NCI-H1436 (cell line): ENCODE results near the gene NT5DC2.

Source experiments
- DNase-seq: peaks from one replicate; lab custom pipeline; 2025; lab: John Stamatoyannopoulos, UW

Gene NT5DC2

GRCh38 chr3:52524752-52525679 is 8.6 kb downstream of the NT5DC2 start:
- no peak for DNase-seq

- DNase-seq, result no peak
Observed at GRCh38 chr3:52524258-52524751, 9.4 kb downstream of the NT5DC2 start.

- no peak for DNase-seq
Observed at GRCh38 chr3:52523386-52524257, 10.0 kb downstream of the NT5DC2 start.

GRCh38 chr3:52522651-52523251 is 10.9 kb downstream of the NT5DC2 start:
- no peak for DNase-seq

- DNase-seq, result no peak
Observed at GRCh38 chr3:52521881-52522650, 11.6 kb downstream of the NT5DC2 start.

- no peak for DNase-seq
Observed at GRCh38 chr3:52521488-52521824, 12.2 kb downstream of the NT5DC2 start.

- DNase-seq, result no peak
Observed at GRCh38 chr3:52520716-52521487, 12.8 kb downstream of the NT5DC2 start.

GRCh38 chr3:52520141-52520667 is 13.5 kb downstream of the NT5DC2 start:
- DNase-seq, result no peak

- DNase-seq, result no peak
Observed at GRCh38 chr3:52519445-52520140, 14.1 kb downstream of the NT5DC2 start.

- DNase-seq, result no peak
Observed at GRCh38 chr3:52518723-52519444, 14.8 kb downstream of the NT5DC2 start.

GRCh38 chr3:52517796-52518722 is 15.6 kb downstream of the NT5DC2 start:
- DNase-seq, result no peak

GRCh38 chr3:52516509-52517195 is 17.0 kb downstream of the NT5DC2 start:
- DNase-seq, result no peak

GRCh38 chr3:52515192-52515591 is 18.5 kb downstream of the NT5DC2 start:
- no peak for DNase-seq

GRCh38 chr3:52514576-52514975 is 19.1 kb downstream of the NT5DC2 start:
- no peak for DNase-seq

GRCh38 chr3:52513281-52513680 is 20.4 kb downstream of the NT5DC2 start:
- no peak for DNase-seq

GRCh38 chr3:52512727-52513126 is 20.9 kb downstream of the NT5DC2 start:
- DNase-seq, result no peak

- no peak for DNase-seq
Observed at GRCh38 chr3:52512105-52512504, 21.6 kb downstream of the NT5DC2 start.

GRCh38 chr3:52511509-52511908 is 22.1 kb downstream of the NT5DC2 start:
- DNase-seq, result no peak
